Right atrium auricular region (tissue), 2 donors: ENCODE data around the gene F5. TPM values are rescaled to one million over a fixed set of nuclear protein-coding genes. Genes with fewer than 3 reads are reported as not detected.

Source experiments
- DNase-seq: peaks from one replicate; pipeline ENCODE4 v3.0.0-alpha.2; 2019; ENCODE audit warnings: low spot score
- H3K27ac ChIP-seq, 2 donors: fragments of 200-600 bp; sonication (generic); 1 replicate in 1 of 2; 2 replicates in 1 of 2; pipeline ENCODE4 v1.5.1; 2016 to 2019
- H3K27me3 ChIP-seq, 2 donors: fragments of 200-600 bp; sonication (generic); one replicate each; pipeline versions ENCODE4 v1.5.1 to v1.6.0; 2017 to 2019
- H3K36me3 ChIP-seq: fragments of 200-600 bp; sonication (generic); one replicate; pipeline ENCODE4 v1.5.1; 2016
- H3K4me1 ChIP-seq, 2 donors: fragments of 200-600 bp; sonication (generic); one replicate each; pipeline versions ENCODE4 v1.5.1 to v1.6.0; 2017 to 2019
- H3K4me3 ChIP-seq, 2 donors: fragments of 200-600 bp; sonication (generic); 1 replicate in 1 of 2; 2 replicates in 1 of 2; pipeline ENCODE4 v1.5.1; 2017 to 2019; ENCODE audit warnings: mild to moderate bottlenecking in 1 of 2, moderate library complexity in 1 of 2
- H3K9me3 ChIP-seq, 2 donors: fragments of 200-600 bp; sonication (generic); one replicate each; pipeline ENCODE4 v1.5.1; 2019
- CTCF ChIP-seq, 2 donors: fragments of 200-600 bp; sonication (generic); IDR thresholded peaks; one replicate each; pipeline ENCODE4 v1.5.1; 2019; ENCODE audit warnings: antibody characterized with exemption in 2 of 2
- total RNA-seq, 2 donors: library from RNA; depleted of rRNA; stranded (reverse); fragments of >200 nt; gene quantifications; one replicate each; pipeline ENCODE4 v1.1.0, GENCODE V29; 2016

The F5 gene
- total RNA-seq, 2 donors from 2014 or later: 4.9 to 55.5 TPM

GRCh38 chr1:169565335-169566271 is 20.7 kb downstream of the F5 start:
- no peak for TF ChIP-seq CTCF (IDR thresholded peaks at IDR 0.05)
- Histone ChIP-seq H3K27ac (no peak overlapping the region), H3K9me3 (peaks cover 0 to 7% of the 10 kb centered on the region in 2 donors), H3K27me3 (no peaks in the 10 kb centered on the region), H3K4me3 (no peak overlapping the region), H3K36me3 (no peaks in the 10 kb centered on the region), H3K4me1 (peaks cover 0 to 6% of the 10 kb centered on the region in 2 donors)
- no peak for DNase-seq

GRCh38 chr1:169563650-169564049 is 22.6 kb downstream of the F5 start:
- TF ChIP-seq CTCF (IDR thresholded peaks at IDR 0.05): no peak
- Histone ChIP-seq H3K27me3 (no peaks in the 10 kb centered on the region), H3K27ac (no peak overlapping the region), H3K9me3 (peaks cover 0 to 7% of the 10 kb centered on the region in 2 donors), H3K4me3 (no peak overlapping the region), H3K36me3 (no peaks in the 10 kb centered on the region), H3K4me1 (peaks cover 0 to 6% of the 10 kb centered on the region in 2 donors)
- DNase-seq: no peak

- Histone ChIP-seq H3K4me3 (no peak overlapping the region), H3K36me3 (no peaks in the 10 kb centered on the region), H3K4me1 (peaks cover 0 to 6% of the 10 kb centered on the region in 2 donors), H3K9me3 (peaks cover 0 to 7% of the 10 kb centered on the region in 2 donors), H3K27ac (no peak overlapping the region), H3K27me3 (no peaks in the 10 kb centered on the region)
- no peak for DNase-seq
- no peak for TF ChIP-seq CTCF (IDR thresholded peaks at IDR 0.05)
Observed at GRCh38 chr1:169563019-169563615, 23.2 kb downstream of the F5 start.

- Histone ChIP-seq H3K27me3 (no peaks in the 10 kb centered on the region), H3K4me3 (no peak overlapping the region), H3K9me3 (peaks cover 0 to 7% of the 10 kb centered on the region in 2 donors), H3K36me3 (no peaks in the 10 kb centered on the region), H3K27ac (no peak overlapping the region), H3K4me1 (peaks cover 0 to 6% of the 10 kb centered on the region in 2 donors)
- DNase-seq: no peak
- no peak for TF ChIP-seq CTCF (IDR thresholded peaks at IDR 0.05)
Observed at GRCh38 chr1:169561692-169562091, 24.6 kb downstream of the F5 start.

DNA sequence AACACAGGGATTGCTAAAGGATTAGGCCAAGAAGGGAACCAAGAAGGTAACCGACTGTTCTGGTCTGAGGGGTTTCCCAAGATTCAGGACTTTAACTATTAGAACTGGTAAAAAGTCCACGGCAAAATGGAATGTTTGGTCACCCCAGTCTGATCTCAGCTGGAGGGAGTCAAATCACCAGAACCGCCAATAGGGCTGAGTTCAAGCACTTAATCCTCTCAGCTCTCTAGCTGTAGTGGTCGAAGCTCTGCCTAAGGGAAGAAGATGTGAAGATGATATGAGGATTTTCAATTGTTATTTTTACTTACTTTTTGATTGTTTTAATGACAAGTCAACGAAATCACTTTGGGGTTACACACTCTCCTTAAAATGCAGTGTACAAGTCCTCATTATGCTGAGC is 29.1 kb downstream of the F5 start:
- Histone ChIP-seq H3K36me3 (no peaks in the 10 kb centered on the region), H3K27me3 (no peaks in the 10 kb centered on the region), H3K27ac (no peak overlapping the region), H3K9me3 (no peaks in the 10 kb centered on the region), H3K4me3 (no peak overlapping the region), H3K4me1 (no peaks in the 10 kb centered on the region)
- no peak for DNase-seq
- no peak for TF ChIP-seq CTCF (IDR thresholded peaks at IDR 0.05)
